Heart left ventricle (tissue), 16 donors: ENCODE data around the gene ZNF646. TPM values are rescaled to one million over a fixed set of nuclear protein-coding genes. Genes with fewer than 3 reads are reported as not detected.

Experiments used
- ATAC-seq, 4 donors: fragments of 200-7000 bp; cut with Tn5 transposase; one replicate each; pipeline ENCODE4 v1.9.1; 2020 to 2022; ENCODE audit warnings: moderate library complexity in 4 of 4, mild to moderate bottlenecking in 3 of 4, moderate number of reproducible peaks in 1 of 4
- DNase-seq, 5 donors: peaks; one replicate each; pipeline ENCODE4 v3.0.0-alpha.2; 2020
- H3K27ac ChIP-seq, 12 donors: fragments of 200-600 bp; sonication (generic) in 4 of 12; one replicate each; pipeline versions ENCODE4 v1.5.0 to v1.8.0; 2016 to 2022; ENCODE audit warnings: mild to moderate bottlenecking in 2 of 12
- H3K27me3 ChIP-seq, 9 donors: fragments of 200-600 bp; sonication (generic) in 2 of 9; one replicate each; pipeline versions ENCODE4 v1.5.1 to v1.8.0; 2016 to 2022; ENCODE audit warnings: mild to moderate bottlenecking in 3 of 9
- H3K36me3 ChIP-seq, 9 donors: fragments of 200-600 bp; sonication (generic) in 2 of 9; one replicate each; pipeline versions ENCODE4 v1.5.0 to v1.8.0; 2018 to 2022; ENCODE audit warnings: mild to moderate bottlenecking in 2 of 9
- H3K4me1 ChIP-seq, 12 donors: fragments of 200-600 bp; sonication (generic) in 4 of 12; one replicate each; pipeline versions ENCODE4 v1.5.0 to v1.8.0; 2016 to 2022; ENCODE audit warnings: mild to moderate bottlenecking in 3 of 12
- H3K4me3 ChIP-seq, 12 donors: fragments of 200-600 bp; sonication (generic) in 4 of 12; one replicate each; pipeline versions ENCODE4 v1.5.0 to v1.8.0; 2017 to 2022; ENCODE audit warnings: mild to moderate bottlenecking in 9 of 12, moderate library complexity in 4 of 12
- H3K9me3 ChIP-seq, 12 donors: fragments of 200-600 bp; sonication (generic) in 4 of 12; one replicate each; pipeline versions ENCODE4 v1.5.0 to v1.8.0; 2016 to 2022; ENCODE audit warnings: mild to moderate bottlenecking in 1 of 12
- POLR2A ChIP-seq, 2 donors: fragments of 450-650 bp; IDR thresholded peaks; one replicate each; pipeline ENCODE4 v1.6.1; 2017; ENCODE audit warnings: antibody characterized with exemption in 2 of 2, mild to moderate bottlenecking in 2 of 2, moderate library complexity in 2 of 2
- WGBS, 4 donors: extraction: QIAGEN DNeasy Blood & Tissue Kit in 2 of 4; methylation state at CpG; one replicate each; pipeline versions ENCODE4 v1.1.5 to v1.1.7; 2013 to 2018; 5-methylcytosine and 5-hydroxymethylcytosine counted together
- intact Hi-C, 10 donors: fragments of 100-400 bp; cut with DNase I; formaldehyde crosslinking; loops; one replicate each; pipeline versions ENCODE4 v1.11.1 to v1.14.2; 2022
- long read RNA-seq, 3 donors: library from polyadenylated mRNA; unstranded; transcript quantifications; one replicate each; pipeline ENCODE4 v2.0.0, GENCODE V29; 2020 to 2021
- polyA plus RNA-seq, 2 donors: library from polyadenylated mRNA; stranded (reverse); fragments of 200-250 nt; gene quantifications; one replicate each; pipeline ENCODE4 v1.2.3, GENCODE V29; 2013
- total RNA-seq, 9 donors: library from RNA; depleted of rRNA in 2 of 9; stranded (reverse); fragments of >200 nt in 2 of 9; fragmentation: NEBNext Ultra II Directional in 3 of 9; extraction: Animal tissue kit (Norgen Biotek cat#: 25700) in 3 of 9; gene quantifications; one replicate each; pipeline versions ENCODE4 v1.1.0 to v1.2.4, GENCODE V29; 2016 to 2023
- TF ChIP-seq, protein P1 (sequence below), 12 donors: fragments of 200-600 bp; sonication (generic) in 4 of 12; IDR thresholded peaks; one replicate each; pipeline versions ENCODE4 v1.5.0 to v1.8.0; 2018 to 2022; ENCODE audit warnings: antibody characterized with exemption in 12 of 12, mild to moderate bottlenecking in 5 of 12
- donor health status: ischemic (EF 13 %, LVEDD 7.1; RV severe dilation, severe dysfunction).
- donor health status: healthy with polysubstance abuse.
- donor health status: DM: no; HTN: yes; CAD: no.
- donor health status: DM: no; HTN: no; CAD: no.
- donor health status: ischemic (EF 25% LVEDD 6.9; RV normal size, moderate dysfunction).
- donor health status: ischemic (EF 25% LVEDD 5.7; RV mildly dilated, moderate dysfunction).
- donor health status: healthy.
- donor health status: DM: yes; HTN: yes; CAD: no.
- donor health status: ischemic (EF 35%, LVEDD 5.7; RV mildly dilated, moderate dysfunction).
- donor health status: nonischemic (EF 11% LVEDD 7.7; RV severe dilation, severe dysfunction).
- donor health status: DM: yes; HTN: yes; CAD: no.
- donor health status: PGD.
- donor health status: ischemic (EF 29% LVEDD 5.4; RV normal size, mild dysfunction).
- donor health status: nonischemic (EF 23%, LVEDD 6.1; RV moderate dilation, normal function).

ZNF646 gene, protein sequence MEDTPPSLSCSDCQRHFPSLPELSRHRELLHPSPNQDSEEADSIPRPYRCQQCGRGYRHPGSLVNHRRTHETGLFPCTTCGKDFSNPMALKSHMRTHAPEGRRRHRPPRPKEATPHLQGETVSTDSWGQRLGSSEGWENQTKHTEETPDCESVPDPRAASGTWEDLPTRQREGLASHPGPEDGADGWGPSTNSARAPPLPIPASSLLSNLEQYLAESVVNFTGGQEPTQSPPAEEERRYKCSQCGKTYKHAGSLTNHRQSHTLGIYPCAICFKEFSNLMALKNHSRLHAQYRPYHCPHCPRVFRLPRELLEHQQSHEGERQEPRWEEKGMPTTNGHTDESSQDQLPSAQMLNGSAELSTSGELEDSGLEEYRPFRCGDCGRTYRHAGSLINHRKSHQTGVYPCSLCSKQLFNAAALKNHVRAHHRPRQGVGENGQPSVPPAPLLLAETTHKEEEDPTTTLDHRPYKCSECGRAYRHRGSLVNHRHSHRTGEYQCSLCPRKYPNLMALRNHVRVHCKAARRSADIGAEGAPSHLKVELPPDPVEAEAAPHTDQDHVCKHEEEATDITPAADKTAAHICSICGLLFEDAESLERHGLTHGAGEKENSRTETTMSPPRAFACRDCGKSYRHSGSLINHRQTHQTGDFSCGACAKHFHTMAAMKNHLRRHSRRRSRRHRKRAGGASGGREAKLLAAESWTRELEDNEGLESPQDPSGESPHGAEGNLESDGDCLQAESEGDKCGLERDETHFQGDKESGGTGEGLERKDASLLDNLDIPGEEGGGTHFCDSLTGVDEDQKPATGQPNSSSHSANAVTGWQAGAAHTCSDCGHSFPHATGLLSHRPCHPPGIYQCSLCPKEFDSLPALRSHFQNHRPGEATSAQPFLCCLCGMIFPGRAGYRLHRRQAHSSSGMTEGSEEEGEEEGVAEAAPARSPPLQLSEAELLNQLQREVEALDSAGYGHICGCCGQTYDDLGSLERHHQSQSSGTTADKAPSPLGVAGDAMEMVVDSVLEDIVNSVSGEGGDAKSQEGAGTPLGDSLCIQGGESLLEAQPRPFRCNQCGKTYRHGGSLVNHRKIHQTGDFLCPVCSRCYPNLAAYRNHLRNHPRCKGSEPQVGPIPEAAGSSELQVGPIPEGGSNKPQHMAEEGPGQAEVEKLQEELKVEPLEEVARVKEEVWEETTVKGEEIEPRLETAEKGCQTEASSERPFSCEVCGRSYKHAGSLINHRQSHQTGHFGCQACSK (N-terminal part only)
- total RNA-seq = 10 to 100 TPM in 6 of 9 donors, 1 to 10 TPM in 3; 8.3 to 15.5 (median 10.3) TPM
- 1 to 10 TPM; 6.4 to 7.6 TPM for polyA plus RNA-seq
- long read RNA-seq, donor 1, partial matches to known transcripts = 3 of 3 reads
- long read RNA-seq, donor 1, other reads (novel, unspliced or antisense) = 0 of 3 reads
- long read RNA-seq, donor 2, full-length matches to known transcripts = 2 of 5 reads
- long read RNA-seq, donor 2, partial matches to known transcripts = 3 of 5 reads
- long read RNA-seq, donor 2, other reads (novel, unspliced or antisense) = 0 of 5 reads
- long read RNA-seq, donor 3 = 0 reads

DNA sequence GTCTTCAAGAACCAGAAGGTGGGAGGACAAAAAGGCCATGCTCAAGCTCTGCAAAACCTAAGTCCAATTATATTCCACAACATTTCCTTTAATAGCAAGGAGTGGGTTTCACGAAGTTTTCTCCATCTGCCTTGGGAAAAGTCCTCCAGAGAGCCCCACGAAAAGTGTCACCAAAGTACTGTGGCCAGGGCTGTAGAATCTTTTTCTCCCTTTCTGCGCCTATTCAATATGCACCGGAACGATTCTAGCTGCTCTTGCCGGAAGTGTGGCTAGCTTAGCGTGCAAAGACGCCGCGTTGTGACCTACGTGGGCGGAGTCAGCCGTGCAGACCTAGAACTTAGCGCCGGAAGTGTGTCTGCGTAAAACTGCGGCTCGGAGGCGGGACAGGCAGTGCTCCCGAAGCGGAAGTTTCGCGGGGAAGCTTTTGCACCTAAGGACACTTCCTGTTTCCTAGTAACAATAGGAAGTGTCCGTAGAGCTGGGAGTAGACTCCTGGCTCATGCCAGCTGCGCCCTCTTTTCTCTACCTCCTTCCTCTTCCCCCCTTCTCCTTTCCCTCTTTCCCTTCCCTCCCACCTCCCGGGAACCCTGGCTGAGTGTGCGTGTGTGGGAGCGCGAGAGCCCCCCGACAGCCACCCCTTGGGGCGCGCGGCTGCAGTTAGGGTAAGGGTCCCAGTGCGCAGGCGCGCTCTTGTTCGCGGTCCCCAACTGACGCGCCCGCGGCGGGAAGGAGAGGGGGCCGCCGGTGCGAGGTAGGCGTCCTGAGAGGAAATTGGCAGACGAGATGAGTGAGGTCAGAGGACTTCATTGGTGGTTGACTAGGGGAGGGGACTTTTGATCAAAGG lies at the start of gene ZNF646, which contains the start of gene ZNF668:
TSS of gene ZNF646 (plus strand) at position 453 of the 844 bp plus-strand sequence. CDS start 1,903 bp downstream, outside the sequence.
TSS of gene ZNF668 (minus strand) at position 271 of the 844 bp plus-strand sequence. CDS start 9,781 bp downstream, outside the sequence.
- peak within 1 kb of the TSS; percentile 66 to 100 (median 84) for H3K4me3 ChIP-seq
- peak in 1 of 2 donors; percentile 65 for TF ChIP-seq POLR2A (IDR thresholded peaks at IDR 0.05)
- TF ChIP-seq, protein P1, sequence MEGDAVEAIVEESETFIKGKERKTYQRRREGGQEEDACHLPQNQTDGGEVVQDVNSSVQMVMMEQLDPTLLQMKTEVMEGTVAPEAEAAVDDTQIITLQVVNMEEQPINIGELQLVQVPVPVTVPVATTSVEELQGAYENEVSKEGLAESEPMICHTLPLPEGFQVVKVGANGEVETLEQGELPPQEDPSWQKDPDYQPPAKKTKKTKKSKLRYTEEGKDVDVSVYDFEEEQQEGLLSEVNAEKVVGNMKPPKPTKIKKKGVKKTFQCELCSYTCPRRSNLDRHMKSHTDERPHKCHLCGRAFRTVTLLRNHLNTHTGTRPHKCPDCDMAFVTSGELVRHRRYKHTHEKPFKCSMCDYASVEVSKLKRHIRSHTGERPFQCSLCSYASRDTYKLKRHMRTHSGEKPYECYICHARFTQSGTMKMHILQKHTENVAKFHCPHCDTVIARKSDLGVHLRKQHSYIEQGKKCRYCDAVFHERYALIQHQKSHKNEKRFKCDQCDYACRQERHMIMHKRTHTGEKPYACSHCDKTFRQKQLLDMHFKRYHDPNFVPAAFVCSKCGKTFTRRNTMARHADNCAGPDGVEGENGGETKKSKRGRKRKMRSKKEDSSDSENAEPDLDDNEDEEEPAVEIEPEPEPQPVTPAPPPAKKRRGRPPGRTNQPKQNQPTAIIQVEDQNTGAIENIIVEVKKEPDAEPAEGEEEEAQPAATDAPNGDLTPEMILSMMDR (IDR thresholded peaks at IDR 0.05) = peak in 1 of 12 donors; percentile 8
- DNase-seq (peak; percentile 98 to 99 (median 99)), ATAC-seq (peak; percentile 94 to 97 (median 96))
- whole genome bisulfite sequencing, 4 donors = 0 to 1% (median 0%) methylated on average over 44 to 48 of the region's 48 CpGs
- H3K27me3 ChIP-seq = no peaks in the 10 kb centered on the region
- peaks cover 0 to 35% (median 29%) of the 10 kb centered on the region in 9 donors for H3K36me3 ChIP-seq
- peak within 1 kb of the TSS; percentile 87 to 99 (median 96) for H3K27ac ChIP-seq
- peaks cover 3 to 39% (median 24%) of the 10 kb centered on the region in 12 donors for H3K4me1 ChIP-seq
- no peaks in the 10 kb centered on the region for H3K9me3 ChIP-seq
- intact Hi-C loops = loop anchor here (1.0 to 10.0 kb wide), 15 partner anchors 20 to 381 kb away; partner anchors contain the start of genes STX4 (in 8 of the 10), HSD3B7 (in 3 of the 10), VKORC1 (in 2 of the 10) and ARMC5 (in 1 of the 10)

DNA sequence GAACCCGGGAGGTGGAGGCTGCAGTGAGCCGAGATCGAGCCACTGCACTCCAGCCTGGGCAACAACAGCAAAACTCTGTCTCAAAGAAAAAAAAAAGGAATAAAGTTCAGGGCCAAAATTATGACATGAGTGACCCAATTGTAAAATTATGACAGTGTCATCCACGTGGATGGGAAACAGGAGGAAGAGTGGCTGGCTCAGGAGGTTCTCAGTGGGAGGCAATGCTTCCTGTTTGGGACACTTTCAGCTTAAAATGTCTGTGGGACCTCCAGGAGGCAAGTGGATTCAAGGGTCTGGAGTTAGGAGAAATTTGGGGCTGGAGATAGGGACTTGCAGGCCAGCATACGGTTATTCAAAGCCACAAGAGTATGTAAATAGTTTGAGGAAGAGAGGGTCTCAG lies 48.9 kb upstream of the ZNF646 start:
- Histone ChIP-seq H3K9me3 (no peaks in the 10 kb centered on the region), H3K27ac (peak overlapping the region in 1 of 12 donors; percentile 75), H3K4me3 (no peak overlapping the region), H3K4me1 (peaks cover 0 to 36% (median 0%) of the 10 kb centered on the region in 12 donors), H3K27me3 (no peaks in the 10 kb centered on the region), H3K36me3 (no peaks in the 10 kb centered on the region)
- ATAC-seq (no peak), DNase-seq (no peak)
- 75 to 78% (median 77%) methylated on average over 5 of the region's 5 CpGs for WGBS, 4 donors
- intact Hi-C loops = no loop called here
- TF ChIP-seq, protein P1 (IDR thresholded peaks at IDR 0.05) = no peak
- TF ChIP-seq POLR2A (IDR thresholded peaks at IDR 0.05) = no peak

DNA sequence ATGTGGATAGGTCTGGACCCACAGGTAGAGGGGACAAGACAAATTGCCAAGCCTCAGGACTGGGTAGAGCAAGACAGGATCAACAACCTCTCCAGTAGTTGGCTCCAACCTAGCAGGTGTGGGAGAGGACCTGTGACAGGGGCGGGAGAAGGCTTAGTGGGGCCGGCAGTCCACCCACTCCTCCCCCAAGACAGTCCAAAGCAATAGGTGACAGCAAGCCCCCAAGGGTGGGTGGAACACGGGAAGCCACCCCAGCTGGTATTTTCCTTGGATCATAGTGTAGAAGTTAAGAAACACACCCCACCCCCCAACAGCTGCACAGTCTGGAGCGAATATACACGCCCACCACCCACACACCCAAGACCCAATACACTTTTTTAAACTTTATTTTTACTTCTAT lies 45.0 kb upstream of the ZNF646 start:
- ATAC-seq (no peak), DNase-seq (no peak)
- TF ChIP-seq, protein P1 (IDR thresholded peaks at IDR 0.05) = no peak
- no peak for TF ChIP-seq POLR2A (IDR thresholded peaks at IDR 0.05)
- intact Hi-C loops = no loop called here
- Histone ChIP-seq H3K9me3 (no peaks in the 10 kb centered on the region), H3K4me1 (peaks cover under 1 to 29% (median 8%) of the 10 kb centered on the region in 12 donors), H3K36me3 (no peaks in the 10 kb centered on the region), H3K27ac (no peak overlapping the region), H3K27me3 (no peaks in the 10 kb centered on the region), H3K4me3 (no peak overlapping the region)
- 79 to 86% (median 82%) methylated on average over 5 of the region's 5 CpGs for whole genome bisulfite sequencing, 4 donors
